ENCODE measurements around the gene DLG2. TPM values are rescaled to one million over a fixed set of nuclear protein-coding genes. Genes with fewer than 3 reads are reported as not detected.

Gene DLG2
- total RNA-seq, 4 donors from 2014 or later: 7.3 to 14.1 (median 11.1) TPM

- DNase-seq (ENCODE audit: extremely low spot score): no peak
- WGBS: 30% methylated on average over 2 of the region's 2 CpGs
Measured at GRCh38 chr11:83819931-83820549, 1807.1 kb downstream of the DLG2 start.

GRCh38 chr11:83818349-83818748 is 1808.8 kb downstream of the DLG2 start:
- intact Hi-C loops (cut with DNase I): no loop called here
- no peaks in the 10 kb centered on the region for H3K27me3 ChIP-seq
- H3K4me3 ChIP-seq: no peak overlapping the region
- H3K9me3 ChIP-seq: no peaks in the 10 kb centered on the region
- H3K4me1 ChIP-seq: peaks cover 0 to 7% (median 0%) of the 10 kb centered on the region in 4 donors
- H3K27ac ChIP-seq (replicated peaks in 1 of 4): no peak overlapping the region
- no peak for TF ChIP-seq POLR2A (IDR thresholded peaks at IDR 0.05; ENCODE audit: low read depth)
- no peak for DNase-seq (ENCODE audit: extremely low spot score)
- 52% methylated on average over 2 of the region's 2 CpGs for WGBS
- H3K36me3 ChIP-seq: no peaks in the 10 kb centered on the region

More at GRCh38 chr11:83819931-83820549, 1807.1 kb downstream of the DLG2 start:
- no peaks in the 10 kb centered on the region for H3K27me3 ChIP-seq
- H3K36me3 ChIP-seq: no peaks in the 10 kb centered on the region
- no peak overlapping the region for H3K27ac ChIP-seq (replicated peaks in 1 of 4)
- H3K4me3 ChIP-seq: no peak overlapping the region
- no peaks in the 10 kb centered on the region for H3K9me3 ChIP-seq
- intact Hi-C loops (cut with DNase I): loop anchor here (5.0 kb wide), 1 partner anchor 528 kb away; no protein-coding TSS in a partner anchor
- TF ChIP-seq POLR2AphosphoS5 (IDR thresholded peaks at IDR 0.05) (no peak), CTCF (IDR thresholded peaks at IDR 0.05) (peak; percentile 63 to 68 (median 68)), EP300 (IDR thresholded peaks at IDR 0.05) (no peak)
- peaks cover 0 to 7% (median 0%) of the 10 kb centered on the region in 4 donors for H3K4me1 ChIP-seq

GRCh38 chr11:83816572-83817187 is 1810.5 kb downstream of the DLG2 start:
- intact Hi-C loops (cut with DNase I): no loop called here
- no peak overlapping the region for H3K4me3 ChIP-seq
- no peak for TF ChIP-seq EP300 (IDR thresholded peaks at IDR 0.05)
- peak; percentile 23 to 46 (median 26) for TF ChIP-seq CTCF (IDR thresholded peaks at IDR 0.05)
- peaks cover 0 to 7% (median 0%) of the 10 kb centered on the region in 4 donors for H3K4me1 ChIP-seq
- no peaks in the 10 kb centered on the region for H3K9me3 ChIP-seq
- H3K36me3 ChIP-seq: no peaks in the 10 kb centered on the region
- no peak overlapping the region for H3K27ac ChIP-seq (replicated peaks in 1 of 4)
- 46% methylated on average over 2 of the region's 2 CpGs for WGBS
- no peaks in the 10 kb centered on the region for H3K27me3 ChIP-seq
- no peak for DNase-seq (ENCODE audit: extremely low spot score)

- Histone ChIP-seq H3K9me3 (no peaks in the 10 kb centered on the region), H3K4me3 (no peak overlapping the region), H3K27ac (replicated peaks in 1 of 4) (no peak overlapping the region), H3K36me3 (no peaks in the 10 kb centered on the region), H3K27me3 (no peaks in the 10 kb centered on the region), H3K4me1 (peaks cover 0 to 7% (median 0%) of the 10 kb centered on the region in 4 donors)
- 73% methylated on average over 1 of the region's 1 CpG for WGBS
- TF ChIP-seq CTCF (IDR thresholded peaks at IDR 0.05) (no peak), POLR2AphosphoS5 (IDR thresholded peaks at IDR 0.05) (no peak), EP300 (IDR thresholded peaks at IDR 0.05) (no peak), POLR2A (IDR thresholded peaks at IDR 0.05; ENCODE audit: low read depth) (no peak)
- intact Hi-C loops (cut with DNase I): no loop called here
- DNase-seq (ENCODE audit: extremely low spot score): no peak
Measured at GRCh38 chr11:83815736-83816135, 1811.4 kb downstream of the DLG2 start.

GRCh38 chr11:83813296-83813695 is 1813.8 kb downstream of the DLG2 start:
- Histone ChIP-seq H3K9me3 (no peaks in the 10 kb centered on the region), H3K27ac (replicated peaks in 1 of 4) (no peak overlapping the region), H3K27me3 (no peaks in the 10 kb centered on the region), H3K4me1 (no peaks in the 10 kb centered on the region), H3K4me3 (no peak overlapping the region), H3K36me3 (no peaks in the 10 kb centered on the region)
- no peak for TF ChIP-seq CTCF (IDR thresholded peaks at IDR 0.05)
- no peak for TF ChIP-seq POLR2A (IDR thresholded peaks at IDR 0.05; ENCODE audit: low read depth)
- no peak for TF ChIP-seq EP300 (IDR thresholded peaks at IDR 0.05)
- no peak for TF ChIP-seq POLR2AphosphoS5 (IDR thresholded peaks at IDR 0.05)
- intact Hi-C loops (cut with DNase I): no loop called here
- 93% methylated on average over 3 of the region's 3 CpGs for WGBS
- DNase-seq (ENCODE audit: extremely low spot score): no peak
